Colon (tissue), 2 donors: Measurements from ENCODE around the gene ATOH8.

Experiments
- FAIRE-seq: peaks from 2 replicates; lab custom pipeline; 2012; peaks lifted over from hg19 to GRCh38; lab: Jason Lieb, UNC
- donor health status: control.
- donor health status: control.

ATOH8 gene

GRCh38 chr2:85787282-85787980 lies 33.6 kb downstream of the ATOH8 start:
- no peak for FAIRE-seq

- no peak for FAIRE-seq
Observed at GRCh38 chr2:85787981-85788340, 34.2 kb downstream of the ATOH8 start.

GRCh38 chr2:85788603-85789002 lies 34.8 kb downstream of the ATOH8 start:
- FAIRE-seq = no peak

GRCh38 chr2:85789271-85789670 lies 35.5 kb downstream of the ATOH8 start:
- no peak for FAIRE-seq

GRCh38 chr2:85790032-85790431 lies 36.2 kb downstream of the ATOH8 start:
- FAIRE-seq = no peak

GRCh38 chr2:85790499-85791188 lies 36.9 kb downstream of the ATOH8 start:
- FAIRE-seq = no peak

GRCh38 chr2:85791704-85792565 lies 38.1 kb downstream of the ATOH8 start:
- no peak for FAIRE-seq

GRCh38 chr2:85792783-85793441 lies 39.1 kb downstream of the ATOH8 start:
- FAIRE-seq = no peak

GRCh38 chr2:85793584-85793983 lies 39.8 kb downstream of the ATOH8 start:
- no peak for FAIRE-seq

- no peak for FAIRE-seq
Observed at GRCh38 chr2:85794038-85794441, 40.2 kb downstream of the ATOH8 start.

GRCh38 chr2:85794491-85795121 lies 40.8 kb downstream of the ATOH8 start:
- no peak for FAIRE-seq

- FAIRE-seq = no peak
Observed at GRCh38 chr2:85795331-85796045, 41.7 kb downstream of the ATOH8 start.

GRCh38 chr2:85796046-85796340 lies 42.2 kb downstream of the ATOH8 start:
- FAIRE-seq = no peak

- no peak for FAIRE-seq
Observed at GRCh38 chr2:85796341-85797262, 42.8 kb downstream of the ATOH8 start.

GRCh38 chr2:85797263-85797660 lies 43.5 kb downstream of the ATOH8 start:
- no peak for FAIRE-seq

GRCh38 chr2:85797921-85798320 lies 44.1 kb downstream of the ATOH8 start:
- no peak for FAIRE-seq

- no peak for FAIRE-seq
Observed at GRCh38 chr2:85799215-85799956, 45.6 kb downstream of the ATOH8 start.

- no peak for FAIRE-seq
Observed at GRCh38 chr2:85800586-85800985, 46.8 kb downstream of the ATOH8 start.

- FAIRE-seq = no peak
Observed at GRCh38 chr2:85801871-85802270, 48.1 kb downstream of the ATOH8 start.
